DOHH2 (cell line): ENCODE measurements around the gene STK38L.

Experiments used
- H3F3A ChIP-seq: fragments of 200-600 bp; sonication (generic), shearing (Covaris generic); 2 replicates; pipeline ENCODE4 v1.6.0; 2016; ENCODE audit warnings: antibody characterized with exemption, mild to moderate bottlenecking; ENCODE audit not compliant: control insufficient read depth, insufficient read depth
- H3K27ac ChIP-seq: fragments of 200-600 bp; sonication (generic); 2 replicates; pipeline ENCODE4 v1.5.1; 2014; ENCODE audit warnings: low read depth, mild to moderate bottlenecking, low read length, moderate library complexity
- H3K27me3 ChIP-seq: fragments of 200-600 bp; sonication (generic); 2 replicates; pipeline ENCODE4 v1.6.1; 2014; ENCODE audit warnings: mild to moderate bottlenecking, low read length, mixed read lengths; ENCODE audit not compliant: control insufficient read depth
- H3K36me3 ChIP-seq: fragments of 200-600 bp; sonication (generic); 2 replicates; pipeline ENCODE4 v1.6.1; 2014; ENCODE audit warnings: mild to moderate bottlenecking, low read length, moderate library complexity, mixed read lengths; ENCODE audit not compliant: control insufficient read depth
- H3K4me1 ChIP-seq: fragments of 200-600 bp; sonication (generic); 2 replicates; pipeline ENCODE4 v1.6.1; 2014; ENCODE audit warnings: mild to moderate bottlenecking, low read length, mixed read lengths; ENCODE audit not compliant: control insufficient read depth
- H3K4me2 ChIP-seq: fragments of 200-600 bp; sonication (generic); 2 replicates; pipeline ENCODE4 v1.6.0; 2014; ENCODE audit warnings: mild to moderate bottlenecking, low read length, moderate library complexity
- H3K4me3 ChIP-seq: fragments of 200-600 bp; sonication (generic); 2 replicates; pipeline ENCODE4 v1.5.1; 2014; ENCODE audit warnings: mild to moderate bottlenecking, low read length, mixed read lengths
- H3K79me2 ChIP-seq: fragments of 200-600 bp; sonication (generic); 2 replicates; pipeline ENCODE4 v1.6.1; 2014; ENCODE audit warnings: mild to moderate bottlenecking, low read length, mixed read lengths; ENCODE audit not compliant: control insufficient read depth
- H3K9me2 ChIP-seq: fragments of 200-600 bp; sonication (generic); replicated peaks from 2 replicates; pipeline ENCODE4 v1.6.1; 2014; ENCODE audit warnings: mild to moderate bottlenecking, low read length, mixed read lengths; ENCODE audit not compliant: control insufficient read depth
- H3K9me3 ChIP-seq: fragments of 200-600 bp; sonication (generic); 2 replicates; pipeline ENCODE4 v1.6.1; 2014; ENCODE audit warnings: antibody characterized with exemption, low read length, mixed read lengths; ENCODE audit not compliant: control insufficient read depth, insufficient read depth
- H4K20me1 ChIP-seq: fragments of 200-600 bp; sonication (generic); 2 replicates; pipeline ENCODE4 v1.6.0; 2014; ENCODE audit warnings: low read depth, mild to moderate bottlenecking, antibody characterized with exemption, low read length, moderate library complexity; ENCODE audit not compliant: control insufficient read depth, insufficient read depth
- CTCF ChIP-seq: fragments of 200-600 bp; sonication (generic); IDR thresholded peaks from one replicate; pipeline ENCODE4 v1.5.1; 2014; ENCODE audit warnings: antibody characterized with exemption, mild to moderate bottlenecking, low read depth, low read length; ENCODE audit not compliant: poor library complexity, severe bottlenecking
- EZH2phosphoT487 ChIP-seq: fragments of 200-600 bp; sonication (generic); IDR thresholded peaks from 2 replicates; pipeline ENCODE4 v1.6.1; 2017; ENCODE audit warnings: borderline replicate concordance, mild to moderate bottlenecking, antibody characterized with exemption, low read length, moderate library complexity, mixed read lengths

Gene STK38L

GRCh38 chr12:27217590-27217989 lies 26.5 kb upstream of the STK38L start:
- no peaks in the 10 kb centered on the region for H4K20me1 ChIP-seq
- TF ChIP-seq CTCF (no peak), EZH2phosphoT487 (no peak)
- no peaks in the 10 kb centered on the region for H3K27me3 ChIP-seq
- peaks cover 37% of the 10 kb centered on the region for H3K4me1 ChIP-seq
- H3K9me3 ChIP-seq: 0 out of 2 replicates have a peak, but pooled peaks cover 6% of the 10 kb centered on the region
- peaks cover 12% of the 10 kb centered on the region; the same call in 1 of the 2 replicates for H3F3A ChIP-seq
- H3K4me3 ChIP-seq: no peak overlapping the region
- H3K27ac ChIP-seq: no peak overlapping the region
- no peaks in the 10 kb centered on the region for H3K9me2 ChIP-seq
- no peak overlapping the region for H3K4me2 ChIP-seq
- H3K79me2 ChIP-seq: no peaks in the 10 kb centered on the region
- no peaks in the 10 kb centered on the region for H3K36me3 ChIP-seq

GRCh38 chr12:27219693-27220054 lies 24.4 kb upstream of the STK38L start:
- TF ChIP-seq CTCF (no peak), EZH2phosphoT487 (no peak)
- no peaks in the 10 kb centered on the region for H3K9me3 ChIP-seq
- no peaks in the 10 kb centered on the region for H3K36me3 ChIP-seq
- no peaks in the 10 kb centered on the region for H3K79me2 ChIP-seq
- H3K4me1 ChIP-seq: peaks cover 38% of the 10 kb centered on the region
- peak overlapping the region; percentile 68 for H3K4me2 ChIP-seq
- peaks cover 15% of the 10 kb centered on the region; the same call in 1 of the 2 replicates for H3F3A ChIP-seq
- H3K4me3 ChIP-seq: no peak overlapping the region
- H4K20me1 ChIP-seq: no peaks in the 10 kb centered on the region
- H3K9me2 ChIP-seq: no peaks in the 10 kb centered on the region
- H3K27me3 ChIP-seq: no peaks in the 10 kb centered on the region
- peak overlapping the region; percentile 55 for H3K27ac ChIP-seq

- Histone ChIP-seq H4K20me1 (no peaks in the 10 kb centered on the region), H3K9me3 (no peaks in the 10 kb centered on the region), H3K4me3 (peak overlapping the region; percentile 51), H3K27ac (peak overlapping the region; percentile 55), H3K79me2 (no peaks in the 10 kb centered on the region), H3K27me3 (no peaks in the 10 kb centered on the region), H3K9me2 (no peaks in the 10 kb centered on the region), H3F3A (peaks cover 15% of the 10 kb centered on the region; the same call in 1 of the 2 replicates), H3K4me1 (peaks cover 38% of the 10 kb centered on the region), H3K4me2 (peak overlapping the region; percentile 68), H3K36me3 (no peaks in the 10 kb centered on the region)
- TF ChIP-seq EZH2phosphoT487: no peak
Observed at GRCh38 chr12:27220055-27220987, 23.8 kb upstream of the STK38L start.

GRCh38 chr12:27220988-27221345 lies 23.1 kb upstream of the STK38L start:
- Histone ChIP-seq H3F3A (peaks cover 15% of the 10 kb centered on the region; the same call in 1 of the 2 replicates), H3K4me3 (peak overlapping the region; percentile 51), H3K36me3 (no peaks in the 10 kb centered on the region), H3K27me3 (no peaks in the 10 kb centered on the region), H3K79me2 (no peaks in the 10 kb centered on the region), H3K4me1 (peaks cover 38% of the 10 kb centered on the region), H3K9me3 (no peaks in the 10 kb centered on the region), H3K27ac (peak overlapping the region; percentile 55), H4K20me1 (no peaks in the 10 kb centered on the region), H3K9me2 (no peaks in the 10 kb centered on the region), H3K4me2 (peak overlapping the region; percentile 68)
- no peak for TF ChIP-seq CTCF
- TF ChIP-seq EZH2phosphoT487: no peak
